Stimulated activated CD4-positive, alpha-beta T cell treated with anti-CD3 and anti-CD28 coated beads, Interleukin-1b, Interleukin-23, amount 100 ng/mL, for 48 hours (primary cell): ENCODE measurements around the gene PFDN5.
A peak's percentile ranks its signal among the peaks of the same experiment; 100 is the strongest.
"Not testable (repeated sequence)": the region's sequence is repeated elsewhere in the genome, so short reads cannot be mapped to it uniquely, and the experiment has no call there.

Experiments used
- DNase-seq: peaks from one replicate; pipeline ENCODE4 v3.0.0-alpha.2; 2020

PFDN5 gene

GRCh38 chr12:53287741-53288216, 7.6 kb upstream of the PFDN5 start:
- peak; percentile 49 for DNase-seq

GRCh38 chr12:53288322-53288721, 7.0 kb upstream of the PFDN5 start:
- DNase-seq, result no peak

GRCh38 chr12:53289891-53290290, 5.5 kb upstream of the PFDN5 start:
- DNase-seq, result no peak

GRCh38 chr12:53290661-53291060, 4.7 kb upstream of the PFDN5 start:
- peak; percentile 7 for DNase-seq

- no peak for DNase-seq
Measured at GRCh38 chr12:53292426-53292825, 2.9 kb upstream of the PFDN5 start.

- no peak for DNase-seq
Measured at GRCh38 chr12:53295891-53296219, 513 bp downstream of the PFDN5 start.

- DNase-seq, result not testable (repeated sequence)
Measured at GRCh38 chr12:53297106-53297505, 1.8 kb downstream of the PFDN5 start.

GRCh38 chr12:53298164-53298563, 2.8 kb downstream of the PFDN5 start:
- DNase-seq, result no peak

GRCh38 chr12:53299101-53299453, 3.7 kb downstream of the PFDN5 start:
- DNase-seq, result peak; percentile 48

GRCh38 chr12:53299454-53300180, 4.3 kb downstream of the PFDN5 start, which contains the start of gene MYG1:
TSS of gene MYG1 (plus strand) at chr12:53299695. CDS start at chr12:53299738, 43 bp downstream.
- peak; percentile 88 for DNase-seq

GRCh38 chr12:53300187-53300586, 4.8 kb downstream of the PFDN5 start:
- DNase-seq, result peak; percentile 25

GRCh38 chr12:53302903-53303302, 7.6 kb downstream of the PFDN5 start:
- no peak for DNase-seq

GRCh38 chr12:53306826-53307225, 11.5 kb downstream of the PFDN5 start:
- DNase-seq, result no peak

GRCh38 chr12:53308276-53308675, 12.9 kb downstream of the PFDN5 start:
- DNase-seq, result no peak

- DNase-seq, result no peak
Measured at GRCh38 chr12:53313996-53314395, 18.7 kb downstream of the PFDN5 start.

- no peak for DNase-seq
Measured at GRCh38 chr12:53320352-53321195, 25.2 kb downstream of the PFDN5 start.

GRCh38 chr12:53324113-53324778, 28.9 kb downstream of the PFDN5 start:
- DNase-seq, result peak; percentile 65

- peak; percentile 90 for DNase-seq
Measured at GRCh38 chr12:53324779-53325510, 29.6 kb downstream of the PFDN5 start.

GRCh38 chr12:53325511-53326061, 30.2 kb downstream of the PFDN5 start:
- peak; percentile 31 for DNase-seq

- no peak for DNase-seq
Measured at GRCh38 chr12:53326460-53327185, 31.3 kb downstream of the PFDN5 start.

- DNase-seq, result no peak
Measured at GRCh38 chr12:53327435-53328042, 32.2 kb downstream of the PFDN5 start.
